Tibial nerve (tissue), 4 donors: ENCODE results near the gene SMIM44. TPM values are rescaled to one million over a fixed set of nuclear protein-coding genes. Genes with fewer than 3 reads are reported as not detected.
"Not testable (repeated sequence)": the region's sequence is repeated elsewhere in the genome, so short reads cannot be mapped to it uniquely, and the experiment has no call there.

Experiments used
- DNase-seq, 2 donors: peaks; one replicate each; pipeline ENCODE4 v3.0.0-alpha.2; 2019; ENCODE audit warnings: low spot score in 2 of 2
- H3K27ac ChIP-seq, 4 donors: fragments of 200-600 bp; sonication (generic) in 3 of 4; one replicate each; pipeline ENCODE4 v1.5.1; 2017 to 2019; ENCODE audit warnings: mild to moderate bottlenecking in 1 of 4
- H3K27me3 ChIP-seq, 2 donors: fragments of 200-600 bp; sonication (generic) in 1 of 2; one replicate each; pipeline versions ENCODE4 v1.5.1 to v1.6.0; 2017 to 2019
- H3K36me3 ChIP-seq, 3 donors: fragments of 200-600 bp; sonication (generic); one replicate each; pipeline ENCODE4 v1.5.1; 2018 to 2019
- H3K4me1 ChIP-seq, 4 donors: fragments of 200-600 bp; sonication (generic) in 3 of 4; one replicate each; pipeline ENCODE4 v1.5.1; 2017 to 2019
- H3K4me3 ChIP-seq, 4 donors: fragments of 200-600 bp; sonication (generic) in 3 of 4; one replicate each; pipeline ENCODE4 v1.5.1; 2017 to 2019; ENCODE audit warnings: mild to moderate bottlenecking in 1 of 4, moderate library complexity in 1 of 4
- H3K9me3 ChIP-seq, 4 donors: fragments of 200-600 bp; sonication (generic) in 3 of 4; one replicate each; pipeline ENCODE4 v1.5.1; 2017 to 2019
- EP300 ChIP-seq, 2 donors: sonication (generic); formaldehyde crosslinking; IDR thresholded peaks; one replicate each; pipeline ENCODE4 v1.6.1; 2017; ENCODE audit warnings: antibody characterized with exemption in 2 of 2, mild to moderate bottlenecking in 1 of 2
- POLR2A ChIP-seq, 2 donors: fragments of 450-650 bp; IDR thresholded peaks; one replicate each; pipeline ENCODE4 v1.6.1; 2017; ENCODE audit warnings: antibody characterized with exemption in 2 of 2, mild to moderate bottlenecking in 2 of 2, moderate library complexity in 2 of 2
- WGBS, 2 donors: methylation state at CpG; one replicate each; pipeline ENCODE4 v1.1.5; 2018; 5-methylcytosine and 5-hydroxymethylcytosine counted together
- total RNA-seq, 4 donors: library from RNA; depleted of rRNA; stranded (reverse); fragments of >200 nt; gene quantifications; one replicate each; pipeline ENCODE4 v1.1.0, GENCODE V29; 2016
- TF ChIP-seq, protein P1 (sequence below), 5 experiments: fragments of 200-600 bp in 3 of 5; fragments of 450-650 bp in 2 of 5; sonication (generic) in 3 of 5; IDR thresholded peaks; one replicate each; pipeline ENCODE4 v1.5.1; 2016 to 2019; ENCODE audit warnings: antibody characterized with exemption in 5 of 5, mild to moderate bottlenecking in 3 of 5, moderate library complexity in 2 of 5

Gene SMIM44
- total RNA-seq, result not detected

DNA sequence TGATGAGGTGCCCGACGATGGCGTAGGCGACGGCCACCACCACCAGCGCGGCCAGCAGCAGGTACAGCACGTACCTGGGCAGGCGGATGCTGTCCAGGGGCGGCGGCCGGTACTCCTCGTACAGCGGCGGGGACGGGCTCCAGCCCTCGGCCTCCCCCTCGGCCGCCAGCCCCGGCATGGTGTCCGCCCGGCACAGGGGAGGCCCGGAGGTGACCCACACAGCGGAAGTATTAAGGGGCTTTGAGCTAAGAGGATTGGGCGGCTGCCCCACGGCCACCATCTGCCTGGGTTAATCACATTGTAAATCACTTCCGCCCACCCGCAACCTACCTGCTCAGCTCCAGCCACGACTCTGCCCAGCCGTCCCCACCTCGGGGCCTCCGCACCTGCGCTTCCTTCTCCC, at the start of gene SMIM44:
SMIM44 (minus strand) TSS at position 216 of the 403 bp plus-strand sequence; CDS start at position 178, 38 bp downstream.
- H3K4me3 ChIP-seq, result no peak within 1 kb of the TSS
- peaks cover 0 to 72% of the 10 kb centered on the region in 2 donors for H3K27me3 ChIP-seq
- TF ChIP-seq, protein P1, sequence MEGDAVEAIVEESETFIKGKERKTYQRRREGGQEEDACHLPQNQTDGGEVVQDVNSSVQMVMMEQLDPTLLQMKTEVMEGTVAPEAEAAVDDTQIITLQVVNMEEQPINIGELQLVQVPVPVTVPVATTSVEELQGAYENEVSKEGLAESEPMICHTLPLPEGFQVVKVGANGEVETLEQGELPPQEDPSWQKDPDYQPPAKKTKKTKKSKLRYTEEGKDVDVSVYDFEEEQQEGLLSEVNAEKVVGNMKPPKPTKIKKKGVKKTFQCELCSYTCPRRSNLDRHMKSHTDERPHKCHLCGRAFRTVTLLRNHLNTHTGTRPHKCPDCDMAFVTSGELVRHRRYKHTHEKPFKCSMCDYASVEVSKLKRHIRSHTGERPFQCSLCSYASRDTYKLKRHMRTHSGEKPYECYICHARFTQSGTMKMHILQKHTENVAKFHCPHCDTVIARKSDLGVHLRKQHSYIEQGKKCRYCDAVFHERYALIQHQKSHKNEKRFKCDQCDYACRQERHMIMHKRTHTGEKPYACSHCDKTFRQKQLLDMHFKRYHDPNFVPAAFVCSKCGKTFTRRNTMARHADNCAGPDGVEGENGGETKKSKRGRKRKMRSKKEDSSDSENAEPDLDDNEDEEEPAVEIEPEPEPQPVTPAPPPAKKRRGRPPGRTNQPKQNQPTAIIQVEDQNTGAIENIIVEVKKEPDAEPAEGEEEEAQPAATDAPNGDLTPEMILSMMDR (IDR thresholded peaks at IDR 0.05), result no peak
- TF ChIP-seq POLR2A (IDR thresholded peaks at IDR 0.05) (no peak), EP300 (IDR thresholded peaks at IDR 0.05) (no peak)
- peak within 1 kb of the TSS in 1 of 4 donors; percentile 68 for H3K27ac ChIP-seq
- 50 to 52% methylated on average over 20 to 28 of the region's 33 CpGs for WGBS, 2 donors
- no peaks in the 10 kb centered on the region for H3K36me3 ChIP-seq
- no peaks in the 10 kb centered on the region for H3K9me3 ChIP-seq
- H3K4me1 ChIP-seq, result peaks cover 0 to 3% (median 0%) of the 10 kb centered on the region in 4 donors
- no peak for DNase-seq

DNA sequence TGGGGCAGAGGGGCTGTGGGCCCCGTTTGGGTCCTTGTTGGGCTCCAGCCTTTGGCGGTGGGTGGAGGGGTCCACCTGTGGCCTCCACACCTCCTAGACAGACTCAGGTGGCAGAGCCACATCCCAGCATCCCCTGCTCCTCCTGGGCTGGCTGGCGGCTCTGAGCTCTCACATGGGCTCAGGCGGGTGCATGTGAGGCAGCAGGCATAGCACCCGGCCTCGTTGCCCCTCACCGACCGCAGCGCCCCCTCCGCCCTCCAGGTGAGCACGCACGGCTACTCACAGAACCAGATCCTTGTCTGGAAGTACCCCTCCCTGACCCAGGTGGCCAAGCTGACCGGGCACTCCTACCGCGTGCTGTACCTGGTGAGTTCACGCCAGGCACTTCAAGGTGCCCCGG, 49.8 kb upstream of the SMIM44 start:
- Histone ChIP-seq H3K27me3 (no peaks in the 10 kb centered on the region), H3K9me3 (no peaks in the 10 kb centered on the region), H3K4me1 (peaks cover 0 to 28% (median 18%) of the 10 kb centered on the region in 4 donors), H3K27ac (no peak overlapping the region), H3K36me3 (peaks cover 12 to 66% (median 24%) of the 10 kb centered on the region in 3 donors), H3K4me3 (no peak overlapping the region)
- WGBS, 2 donors, result 91 to 96% methylated on average over 6 to 14 of the region's 17 CpGs
- TF ChIP-seq EP300 (IDR thresholded peaks at IDR 0.05), result no peak
- TF ChIP-seq, protein P1 (IDR thresholded peaks at IDR 0.05), result no peak
- TF ChIP-seq POLR2A (IDR thresholded peaks at IDR 0.05), result no peak
- no peak for DNase-seq

DNA sequence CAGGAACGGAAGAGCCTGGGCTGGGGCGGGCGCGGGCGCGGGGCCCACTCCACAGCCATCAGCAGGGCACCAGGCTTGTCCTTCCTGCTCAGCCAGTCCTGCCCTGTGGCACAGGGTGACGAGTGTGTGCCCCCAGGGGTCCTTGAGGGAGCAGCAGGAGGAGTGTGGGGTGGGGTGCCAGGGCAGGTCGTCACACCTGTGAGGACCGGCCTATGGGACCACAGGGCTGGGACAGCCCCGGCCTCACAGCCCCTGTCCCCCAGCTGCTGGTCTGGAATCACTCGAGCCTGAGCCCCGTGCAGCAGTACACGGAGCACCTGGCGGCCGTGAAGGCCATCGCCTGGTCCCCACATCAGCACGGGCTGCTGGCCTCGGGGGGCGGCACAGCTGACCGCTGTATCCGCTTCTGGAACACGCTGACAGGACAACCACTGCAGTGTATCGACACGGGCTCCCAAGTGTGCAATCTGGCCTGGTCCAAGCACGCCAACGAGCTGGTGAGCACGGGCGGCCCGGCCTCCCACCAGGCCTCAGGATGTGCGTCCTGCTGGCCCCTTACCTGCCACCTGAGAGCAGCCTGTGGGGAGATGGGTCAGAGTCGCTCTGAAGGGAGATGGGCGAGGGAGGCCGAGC, 49.0 kb upstream of the SMIM44 start:
- Histone ChIP-seq H3K27me3 (no peaks in the 10 kb centered on the region), H3K27ac (no peak overlapping the region), H3K4me3 (no peak overlapping the region), H3K36me3 (peaks cover 15 to 70% (median 31%) of the 10 kb centered on the region in 3 donors), H3K9me3 (no peaks in the 10 kb centered on the region), H3K4me1 (peaks cover 0 to 20% (median 12%) of the 10 kb centered on the region in 4 donors)
- WGBS, 2 donors, result 90 to 94% methylated on average over 9 to 25 of the region's 33 CpGs
- no peak for TF ChIP-seq EP300 (IDR thresholded peaks at IDR 0.05)
- no peak for TF ChIP-seq POLR2A (IDR thresholded peaks at IDR 0.05)
- TF ChIP-seq, protein P1 (IDR thresholded peaks at IDR 0.05), result no peak
- no peak for DNase-seq

DNA sequence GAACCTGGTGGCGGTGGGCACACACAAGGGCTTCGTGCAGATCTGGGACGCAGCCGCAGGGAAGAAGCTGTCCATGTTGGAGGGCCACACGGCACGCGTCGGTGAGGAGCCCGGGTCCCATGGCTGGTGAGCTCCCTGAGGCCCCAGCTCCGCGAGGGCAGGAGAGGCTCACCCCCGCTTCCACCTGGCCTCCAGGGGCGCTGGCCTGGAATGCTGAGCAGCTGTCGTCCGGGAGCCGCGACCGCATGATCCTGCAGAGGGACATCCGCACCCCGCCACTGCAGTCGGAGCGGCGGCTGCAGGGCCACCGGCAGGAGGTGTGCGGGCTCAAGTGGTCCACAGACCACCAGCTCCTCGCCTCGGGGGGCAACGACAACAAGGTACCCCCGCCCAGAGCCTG, 48.5 kb upstream of the SMIM44 start:
- 88 to 92% methylated on average over 21 of the region's 29 CpGs for WGBS, 2 donors
- Histone ChIP-seq H3K27me3 (no peaks in the 10 kb centered on the region), H3K36me3 (peaks cover 15 to 76% (median 37%) of the 10 kb centered on the region in 3 donors), H3K27ac (no peak overlapping the region), H3K9me3 (no peaks in the 10 kb centered on the region), H3K4me3 (no peak overlapping the region), H3K4me1 (peaks cover 0 to 15% (median 7%) of the 10 kb centered on the region in 4 donors)
- no peak for DNase-seq
- no peak for TF ChIP-seq POLR2A (IDR thresholded peaks at IDR 0.05)
- TF ChIP-seq, protein P1 (IDR thresholded peaks at IDR 0.05), result no peak
- TF ChIP-seq EP300 (IDR thresholded peaks at IDR 0.05), result no peak

DNA sequence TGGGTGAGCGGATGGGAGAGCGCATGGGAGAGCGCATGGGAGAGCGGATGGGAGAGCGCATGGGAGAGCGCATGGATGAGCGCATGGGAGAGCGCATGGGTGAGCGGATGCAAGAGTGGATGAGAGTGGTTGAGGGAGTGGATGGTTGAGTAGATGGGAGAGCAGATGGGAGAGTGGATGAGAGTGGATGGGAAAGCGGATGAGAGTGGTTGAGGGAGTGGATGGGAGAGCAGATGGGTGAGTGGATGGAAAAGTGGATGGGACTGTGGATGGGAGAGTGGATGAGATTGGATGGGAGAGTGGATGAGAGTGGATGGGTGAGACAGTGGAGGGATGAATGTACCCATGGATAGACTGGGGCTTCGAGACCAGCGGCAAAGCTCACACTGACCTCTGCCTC, 47.1 kb upstream of the SMIM44 start:
- Histone ChIP-seq H3K36me3 (peaks cover 15 to 82% (median 48%) of the 10 kb centered on the region in 3 donors), H3K27me3 (no peaks in the 10 kb centered on the region), H3K27ac (no peak overlapping the region), H3K4me3 (no peak overlapping the region), H3K9me3 (no peaks in the 10 kb centered on the region), H3K4me1 (peaks cover 0 to 2% (median 0%) of the 10 kb centered on the region in 4 donors)
- no peak for DNase-seq
- TF ChIP-seq EP300 (IDR thresholded peaks at IDR 0.05), result no peak
- TF ChIP-seq POLR2A (IDR thresholded peaks at IDR 0.05), result no peak
- TF ChIP-seq, protein P1 (IDR thresholded peaks at IDR 0.05), result no peak
- 93 to 96% methylated on average over 12 of the region's 12 CpGs for WGBS, 2 donors

DNA sequence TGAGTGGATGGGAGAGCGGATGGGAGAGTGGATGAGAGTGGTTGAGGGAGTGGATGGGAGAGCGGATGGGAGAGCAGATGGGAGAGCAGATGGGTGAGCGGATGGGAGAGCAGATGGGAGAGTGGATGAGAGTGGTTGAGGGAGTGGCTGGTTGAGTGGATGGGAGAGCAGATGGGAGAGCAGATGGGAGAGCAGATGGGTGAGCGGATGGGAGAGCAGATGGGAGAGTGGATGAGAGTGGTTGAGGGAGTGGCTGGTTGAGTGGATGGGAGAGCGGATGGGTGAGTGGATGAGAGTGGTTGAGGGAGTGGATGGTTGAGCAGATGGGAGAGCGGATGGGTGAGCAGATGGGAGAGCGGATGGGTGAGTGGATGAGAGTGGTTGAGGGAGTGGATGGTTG, 46.1 kb upstream of the SMIM44 start:
- not testable (repeated sequence) for H3K9me3 ChIP-seq, H3K27me3 ChIP-seq, H3K4me3 ChIP-seq, H3K27ac ChIP-seq, H3K4me1 ChIP-seq, DNase-seq
- 91 to 95% methylated on average over 7 of the region's 7 CpGs for WGBS, 2 donors
- peaks cover 8 to 79% (median 38%) of the 10 kb centered on the region in 3 donors for H3K36me3 ChIP-seq
